HG03066 (cell line): ENCODE data around the gene HIVEP3.
A peak's percentile ranks its signal among the peaks of the same experiment; 100 is the strongest.

Source experiments
- ATAC-seq: cut with Tn5 transposase; IDR thresholded peaks from one replicate; pipeline ENCODE4 v1.9.1; 2021; ENCODE audit warnings: low read depth; ENCODE audit not compliant: unreplicated experiment

The HIVEP3 gene

DNA sequence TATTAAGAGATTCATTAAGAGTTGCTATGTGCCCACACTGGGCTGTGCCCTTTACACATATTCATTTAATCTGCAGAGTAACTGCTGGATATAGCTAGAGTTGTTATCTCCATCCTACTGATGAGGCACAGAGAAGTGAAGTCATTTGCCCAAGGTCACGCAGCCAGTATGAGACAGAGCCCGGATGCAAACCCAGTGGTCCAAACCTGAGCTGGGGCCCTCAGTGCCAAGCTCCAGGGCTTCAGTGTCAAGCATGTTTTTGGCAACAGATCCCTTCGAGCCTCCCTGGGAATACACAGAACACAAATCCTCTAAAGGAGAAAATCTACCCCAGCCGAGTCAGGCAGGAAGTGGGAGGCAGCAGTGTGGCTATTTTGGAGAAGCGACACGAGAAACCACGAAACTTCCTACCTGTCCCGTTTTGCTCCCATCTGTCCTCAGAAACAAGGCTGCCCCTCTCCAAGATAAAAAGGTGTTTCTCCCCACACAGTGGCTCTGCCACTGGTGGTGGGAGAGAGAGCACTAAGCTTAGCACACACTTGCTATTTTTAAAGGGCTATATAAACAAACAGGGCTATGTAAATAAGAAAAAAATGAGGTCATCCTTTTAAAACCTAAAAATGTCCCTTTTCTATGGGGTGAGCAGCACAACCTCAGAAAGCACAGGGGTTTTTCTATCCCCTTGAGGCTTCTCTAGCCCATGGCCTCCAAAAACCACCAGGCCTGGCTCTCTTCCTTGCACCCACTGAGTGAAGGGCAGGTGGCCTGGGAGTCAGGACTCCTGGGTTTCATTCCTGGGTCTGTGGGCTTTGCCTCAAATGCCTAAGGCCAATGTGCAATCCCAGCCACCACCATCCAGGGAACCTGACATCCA, 295.6 kb downstream of the HIVEP3 start:
- peak; percentile 84 for ATAC-seq

GRCh38 chr1:41622402-41622801, 296.3 kb downstream of the HIVEP3 start:
- no peak for ATAC-seq

- ATAC-seq, result no peak
These were observed 296.9 kb downstream of the HIVEP3 start for GRCh38 chr1:41621791-41622190.

DNA sequence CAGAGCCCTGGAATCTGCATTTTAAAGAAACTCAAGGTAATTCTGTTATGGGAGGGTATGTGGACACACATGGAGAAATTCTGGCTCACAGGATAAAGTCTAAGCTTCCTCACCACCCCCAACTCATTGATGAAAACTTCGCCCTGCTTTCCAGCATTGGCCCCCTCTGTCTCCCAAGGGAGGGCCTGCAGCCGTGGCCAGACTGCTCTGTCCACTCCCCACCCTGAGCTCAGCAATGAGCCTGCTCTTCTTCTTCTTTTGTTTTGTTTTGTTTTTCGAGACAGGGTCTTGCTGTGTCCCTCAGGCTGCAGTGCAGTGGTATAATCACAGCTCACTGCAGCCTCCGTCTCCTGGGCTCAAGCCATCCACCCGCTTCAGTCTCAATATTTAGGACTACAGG, 297.5 kb downstream of the HIVEP3 start:
- no peak for ATAC-seq

DNA sequence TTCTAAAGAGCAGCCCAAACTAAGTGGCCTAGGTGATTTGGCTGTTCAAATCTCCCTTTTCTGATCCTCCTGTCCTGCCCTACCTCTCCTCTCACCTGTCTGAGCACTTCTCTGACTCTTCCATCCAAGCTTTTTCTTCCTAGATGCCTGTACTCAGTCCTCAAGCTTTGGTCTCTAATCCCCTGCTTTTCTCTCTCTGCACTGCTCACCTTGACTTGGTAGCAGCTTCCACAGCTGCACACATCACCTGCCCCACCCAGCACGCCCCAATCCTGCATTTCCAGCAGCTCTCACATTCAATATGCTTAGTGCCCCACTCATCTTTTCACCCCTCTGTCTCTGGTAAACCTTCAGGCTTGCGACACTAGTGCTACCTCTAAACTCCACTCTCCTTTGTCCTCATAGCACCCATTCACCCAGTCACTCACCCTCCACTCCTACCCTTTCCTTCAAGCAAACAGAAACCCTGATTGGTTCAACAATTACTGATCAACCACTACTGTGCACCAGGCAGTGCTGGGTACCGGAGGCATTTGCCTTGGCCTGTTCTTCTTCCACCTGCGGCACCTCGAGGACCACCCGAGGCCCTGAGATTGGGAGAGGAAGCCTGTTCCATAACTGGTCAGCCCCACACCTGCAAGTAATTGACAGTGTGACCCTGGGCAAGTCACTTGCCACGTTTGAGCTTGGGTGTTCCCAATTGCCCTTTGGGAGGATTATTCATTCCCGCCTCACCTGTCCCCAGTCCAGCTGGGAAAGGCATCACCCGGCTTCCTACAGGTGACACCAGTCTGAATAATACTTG, 298.2 kb downstream of the HIVEP3 start:
- no peak for ATAC-seq

GRCh38 chr1:41619511-41620364, 299.0 kb downstream of the HIVEP3 start:
- no peak for ATAC-seq

DNA sequence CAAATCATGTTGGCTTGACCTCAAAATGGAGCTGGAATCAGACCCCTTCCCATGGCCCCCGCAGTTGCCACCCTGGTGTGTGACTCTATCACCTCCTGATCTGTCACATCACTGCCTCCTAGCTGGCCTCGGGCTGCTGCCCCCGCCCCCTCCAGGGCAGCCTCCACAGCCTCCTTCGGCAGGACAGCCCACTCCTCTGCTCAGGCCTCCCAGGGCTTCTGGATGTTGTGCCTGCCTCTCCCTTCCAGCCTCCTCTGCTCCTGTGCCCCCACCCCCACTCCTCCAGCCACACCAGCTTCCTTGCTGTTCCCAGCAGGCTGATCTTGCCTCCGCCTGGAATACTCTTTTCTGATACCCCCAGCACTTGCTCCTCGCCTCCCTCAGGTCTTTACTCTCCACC, 299.9 kb downstream of the HIVEP3 start:
- ATAC-seq, result no peak

DNA sequence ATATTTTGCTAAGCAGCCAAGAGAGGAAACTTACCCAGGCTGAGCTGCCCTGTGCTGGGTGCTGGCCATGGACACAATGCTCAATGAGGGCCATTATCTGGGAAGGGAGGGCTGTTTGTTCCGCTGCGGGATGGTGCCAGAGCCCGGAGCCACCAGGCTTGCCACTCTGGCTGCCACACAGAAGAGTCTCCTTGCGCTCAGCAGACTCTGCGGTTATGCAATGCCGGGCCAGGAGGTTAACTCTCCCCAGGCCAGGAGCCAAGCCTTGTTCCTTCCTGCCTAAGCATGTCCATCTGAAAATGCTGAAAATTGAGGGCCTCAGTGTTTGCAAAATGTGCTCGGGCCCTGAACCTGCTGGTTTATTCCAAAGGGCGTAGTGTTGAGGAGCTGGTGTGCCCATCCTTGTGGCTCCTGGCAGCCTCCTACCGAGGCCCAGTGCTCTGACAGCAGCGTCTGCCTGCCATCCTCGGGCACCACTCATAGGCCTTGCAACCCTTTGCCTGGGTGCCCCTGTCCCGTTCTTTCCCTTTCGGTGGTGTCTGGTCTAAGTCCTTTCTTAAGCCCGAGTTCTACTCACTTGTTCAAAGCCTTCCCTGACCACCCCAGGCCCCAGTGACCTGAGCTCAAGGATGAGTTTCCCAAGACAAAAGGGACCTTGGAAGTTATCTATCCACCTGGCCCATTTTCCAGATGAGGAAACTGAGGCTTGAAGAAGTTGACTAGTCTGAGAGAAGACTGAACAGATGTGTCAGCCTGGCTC, 300.5 kb downstream of the HIVEP3 start:
- no peak for ATAC-seq

DNA sequence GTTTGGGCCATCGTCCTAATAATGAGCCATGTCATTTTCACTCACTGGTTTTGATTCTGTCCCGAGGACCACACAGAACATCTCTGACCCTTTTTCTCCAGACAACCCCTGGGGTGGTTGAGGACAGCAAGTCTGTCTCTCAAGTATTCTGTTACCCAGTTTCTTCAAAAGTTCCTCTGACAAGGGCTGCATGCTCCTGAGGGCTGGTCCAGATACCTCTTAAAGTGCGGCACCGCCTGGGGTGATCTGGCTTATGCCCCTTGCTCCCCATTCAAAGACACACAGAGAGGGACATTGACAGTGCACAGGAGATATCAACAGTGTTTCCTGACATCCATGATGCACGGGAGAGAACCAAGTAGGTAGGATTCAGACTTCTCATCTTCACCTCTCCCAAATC, 301.4 kb downstream of the HIVEP3 start:
- no peak for ATAC-seq

DNA sequence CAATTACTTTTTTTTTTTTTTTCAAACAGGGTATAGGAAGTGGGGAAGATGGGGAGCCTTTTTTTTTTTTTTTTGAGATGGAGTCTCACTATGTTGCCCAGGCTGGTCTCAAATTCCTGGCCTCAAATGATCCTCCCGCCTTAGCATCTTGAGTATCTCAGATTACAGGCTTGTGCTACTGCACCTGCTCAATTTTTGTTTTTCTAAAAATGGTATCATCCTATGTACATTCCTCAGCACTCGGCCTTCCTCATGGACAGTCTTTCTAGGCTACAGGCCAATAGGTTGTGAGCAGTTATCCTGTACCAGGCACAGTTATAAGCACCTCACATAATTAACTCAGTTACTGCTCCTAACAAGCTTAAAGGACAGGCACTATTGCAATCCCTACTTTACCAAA, 302.2 kb downstream of the HIVEP3 start:
- ATAC-seq, result no peak

DNA sequence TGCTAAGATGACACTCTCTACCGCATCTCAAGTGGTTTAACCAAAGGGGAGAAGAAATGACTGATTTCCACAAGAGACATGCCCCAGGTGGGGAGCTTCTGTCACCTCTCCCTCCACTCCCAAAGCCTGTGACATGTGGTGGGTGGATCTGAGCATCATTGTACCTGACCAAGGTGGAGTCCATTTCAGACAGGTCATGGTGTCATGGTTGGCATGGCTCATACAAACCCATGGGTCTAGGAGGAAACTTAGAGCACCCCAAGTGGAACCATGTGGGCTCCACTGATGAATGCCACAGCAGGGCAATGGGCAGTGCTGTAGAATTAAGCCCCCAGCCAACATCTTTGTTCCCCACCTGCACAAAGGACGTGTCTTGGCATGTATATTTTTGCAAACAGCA, 302.7 kb downstream of the HIVEP3 start:
- no peak for ATAC-seq

DNA sequence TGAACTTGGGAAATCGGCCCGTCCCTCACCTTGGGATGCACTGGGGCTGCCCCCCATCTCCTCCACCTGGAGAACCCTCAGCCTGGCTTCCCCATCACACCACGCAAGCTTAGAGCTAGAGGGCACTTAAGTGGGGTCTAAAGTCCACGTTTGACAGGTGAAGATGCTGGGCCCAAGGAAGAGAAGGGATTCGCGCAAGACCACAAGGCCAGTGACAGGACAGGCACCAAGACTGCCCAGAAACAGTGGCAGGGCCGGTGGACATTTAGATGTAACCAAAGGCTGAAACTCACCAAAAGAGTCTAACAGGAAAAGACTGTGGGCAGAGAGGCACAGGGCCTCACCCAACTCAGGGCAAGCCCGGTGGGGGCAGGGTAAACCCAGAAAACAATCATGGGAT, 303.4 kb downstream of the HIVEP3 start:
- no peak for ATAC-seq

DNA sequence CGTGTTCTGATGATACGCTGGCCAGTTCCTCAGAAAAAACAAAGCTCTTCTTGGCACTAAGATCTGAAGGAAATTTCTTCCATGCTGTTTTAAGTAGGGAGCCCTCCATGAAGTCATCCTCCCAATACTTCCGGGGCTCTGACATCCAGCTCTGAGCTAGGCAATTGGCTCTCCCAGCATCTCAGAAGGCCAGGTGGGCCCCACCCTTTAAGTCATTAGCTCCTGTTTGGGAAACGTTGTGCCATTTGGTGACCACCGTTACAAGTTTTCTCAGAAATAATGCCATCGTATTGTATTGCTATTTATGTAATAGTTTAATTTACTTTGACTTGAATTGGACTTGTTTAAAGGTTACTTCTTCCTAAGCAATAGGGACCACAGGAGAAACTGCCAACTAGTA, 303.9 kb downstream of the HIVEP3 start:
- no peak for ATAC-seq

- no peak for ATAC-seq
These were observed 304.8 kb downstream of the HIVEP3 start for GRCh38 chr1:41613689-41614574.

- no peak for ATAC-seq
These were observed 305.8 kb downstream of the HIVEP3 start for GRCh38 chr1:41612953-41613352.

DNA sequence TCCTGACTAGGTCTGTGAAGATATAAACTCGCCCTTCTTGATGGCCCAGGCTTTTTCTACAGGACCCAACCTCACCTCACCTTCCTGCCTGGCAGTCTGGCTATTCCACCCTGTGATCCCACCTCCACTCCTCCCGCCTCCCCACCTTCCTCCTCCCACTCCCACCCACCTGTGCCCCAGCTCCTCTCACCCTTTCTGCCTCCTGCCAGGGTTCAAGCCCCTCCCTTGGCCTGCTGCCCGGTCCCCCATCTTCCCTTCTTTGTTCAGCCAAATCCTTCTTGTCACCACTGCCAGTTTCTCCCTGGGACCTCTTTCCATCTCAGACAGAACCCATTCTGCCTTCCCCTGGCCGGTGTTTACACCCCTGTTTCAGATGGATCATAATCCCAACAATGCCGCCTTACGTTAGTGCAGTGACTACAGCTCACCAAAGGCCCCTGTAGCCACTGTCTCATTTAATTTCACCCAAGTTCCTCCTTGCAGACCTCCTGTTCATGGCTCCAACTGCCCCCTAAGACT, 306.7 kb downstream of the HIVEP3 start:
- ATAC-seq, result no peak

DNA sequence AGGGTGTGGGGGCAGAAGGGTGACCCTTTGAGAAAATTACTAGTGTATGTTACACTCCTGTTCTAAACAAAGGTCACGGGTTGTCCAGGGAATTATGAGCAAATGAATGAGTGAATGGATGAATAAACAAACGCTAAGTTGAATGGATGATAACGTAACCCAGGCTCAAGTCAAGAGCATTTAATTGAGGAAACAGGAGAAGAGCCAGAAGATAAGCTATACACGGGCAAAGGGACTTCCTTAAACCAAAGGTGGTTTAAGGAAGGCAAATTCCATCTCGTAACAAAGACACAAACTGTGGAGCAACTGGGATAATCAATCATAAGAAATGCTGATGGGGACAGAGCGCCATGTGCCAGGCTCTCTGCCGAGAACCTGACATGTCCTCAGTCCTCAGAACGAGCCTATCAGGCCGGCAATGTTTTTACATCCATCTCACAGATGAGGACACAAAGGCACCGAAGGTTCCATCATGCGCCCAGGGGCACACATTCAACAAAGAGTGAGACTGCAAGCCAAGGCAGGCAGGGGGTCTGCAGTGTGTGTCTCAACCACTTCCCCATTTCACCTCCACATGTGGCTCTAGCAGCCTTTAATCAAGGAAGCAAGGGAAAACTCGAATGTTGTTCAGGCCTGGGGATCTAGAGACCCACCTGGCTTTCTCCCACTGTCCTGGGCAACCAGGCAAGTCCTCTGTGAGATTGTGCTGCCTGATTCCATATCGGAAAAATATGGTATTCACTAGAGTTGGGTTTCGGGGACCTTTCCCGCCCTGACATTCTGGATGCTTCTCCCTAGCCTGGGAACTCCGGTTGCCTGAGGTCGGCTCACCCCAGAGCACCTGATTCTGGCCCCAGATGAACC, 307.4 kb downstream of the HIVEP3 start:
- no peak for ATAC-seq

DNA sequence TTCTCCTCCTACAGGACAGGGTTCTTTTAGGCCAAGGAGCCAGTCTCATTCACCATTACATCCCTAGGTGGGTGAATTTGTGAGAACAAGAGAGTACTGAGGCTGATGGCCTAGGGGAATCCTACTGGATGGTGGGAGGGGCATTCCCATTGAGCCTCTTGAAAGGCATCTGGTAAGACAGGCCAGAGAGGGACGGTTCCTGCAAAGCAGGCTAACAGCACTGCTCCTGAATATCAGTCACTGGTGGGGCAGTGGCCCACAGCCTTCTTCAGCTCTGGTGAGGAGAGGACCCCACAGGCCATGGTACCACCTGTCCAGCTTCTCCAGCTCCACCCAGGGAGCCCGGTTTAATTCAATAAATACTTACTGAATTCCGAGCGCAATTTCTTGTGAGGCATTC, 308.4 kb downstream of the HIVEP3 start:
- ATAC-seq, result no peak
